Cardiac ventricle fibroblast (primary cell): Measurements from ENCODE around the gene SLC6A1. TPM values are rescaled to one million over a fixed set of nuclear protein-coding genes. Genes with fewer than 3 reads are reported as not detected.

ENCODE experiments used
- total RNA-seq: library from RNA; depleted of rRNA; stranded (reverse); fragments of >200 nt; gene quantifications from 2 replicates; pipeline ENCODE4 v1.2.3, GENCODE V29; 2015

Gene SLC6A1
- not detected in 2 replicates for total RNA-seq

DNA sequence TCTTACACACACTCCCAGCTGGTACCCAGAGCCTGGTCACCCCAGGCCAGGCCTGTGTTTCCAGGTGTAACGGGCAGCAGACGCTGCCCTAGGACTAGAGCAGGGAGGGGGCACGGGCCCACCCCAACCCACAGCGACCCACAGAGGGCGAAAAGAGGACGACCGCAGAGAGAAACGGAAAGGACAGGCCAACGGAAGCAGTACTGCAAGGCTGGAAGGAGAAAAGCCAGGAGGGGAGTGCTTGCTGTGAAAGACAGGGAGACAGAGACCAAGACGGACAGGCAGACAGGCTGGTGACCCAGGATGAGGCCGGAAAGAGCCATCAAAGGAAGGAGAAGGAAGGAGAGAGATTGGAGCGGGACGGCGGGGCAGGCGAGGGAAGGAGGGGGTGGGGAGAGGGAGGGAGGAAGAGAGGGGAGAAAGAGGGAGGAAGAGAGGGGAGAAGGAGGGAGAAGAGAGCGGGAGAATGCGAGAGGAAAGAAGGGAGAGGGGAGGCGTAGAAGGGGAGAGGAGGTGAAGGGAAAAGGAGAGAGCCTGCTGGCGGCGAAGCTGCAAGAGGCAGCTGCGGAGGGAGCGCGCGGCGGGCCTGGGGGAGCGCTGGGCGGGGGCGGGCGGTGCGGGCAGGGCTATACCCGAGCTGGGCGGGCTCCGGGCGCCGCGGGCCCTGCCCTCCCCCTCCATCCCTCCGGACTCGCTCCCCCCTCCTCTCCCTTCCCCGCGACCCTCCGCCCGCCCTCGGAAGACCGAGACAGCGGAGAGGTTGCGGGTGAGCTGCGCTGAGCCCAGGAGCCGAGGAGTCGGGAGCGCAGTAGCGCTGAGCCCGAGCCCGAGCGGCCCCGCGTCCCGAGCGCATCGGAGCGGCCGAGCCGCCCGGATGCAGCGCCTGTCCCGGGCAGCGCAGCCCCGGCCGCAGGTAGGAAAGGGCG lies at the start of gene SLC6A1:
Gene SLC6A1, plus strand, starts transcription at position 732 of the 926 bp plus-strand sequence. CDS start 24,464 bp downstream, outside the sequence.

Other genes starting within 250 kb of the SLC6A1 start
- 0.06 TPM in 1 of 2 replicates, not detected in the other for gene SLC6A11, start 176.5 kb upstream of the SLC6A1 start, total RNA-seq
- gene HRH1, start 161.7 kb downstream of the SLC6A1 start, total RNA-seq = 13.5 and 13.8 TPM in 2 replicates